Stimulated activated CD4-positive, alpha-beta T cell treated with anti-CD3 and anti-CD28 coated beads, TNF-alpha, amount 100 ng/mL, for 1 hour (primary cell): ENCODE results near the gene FHL3.
"Not testable (repeated sequence)": the region's sequence is repeated elsewhere in the genome, so short reads cannot be mapped to it uniquely, and the experiment has no call there.

ENCODE experiments used
- DNase-seq, 3 donors: peaks; one replicate each; pipeline ENCODE4 v3.0.0-alpha.2; 2020; ENCODE audit warnings: low read depth in 3 of 3, low spot score in 1 of 3

FHL3 gene

GRCh38 chr1:37989361-37989930, 15.9 kb downstream of the FHL3 start:
- no peak for DNase-seq

DNA sequence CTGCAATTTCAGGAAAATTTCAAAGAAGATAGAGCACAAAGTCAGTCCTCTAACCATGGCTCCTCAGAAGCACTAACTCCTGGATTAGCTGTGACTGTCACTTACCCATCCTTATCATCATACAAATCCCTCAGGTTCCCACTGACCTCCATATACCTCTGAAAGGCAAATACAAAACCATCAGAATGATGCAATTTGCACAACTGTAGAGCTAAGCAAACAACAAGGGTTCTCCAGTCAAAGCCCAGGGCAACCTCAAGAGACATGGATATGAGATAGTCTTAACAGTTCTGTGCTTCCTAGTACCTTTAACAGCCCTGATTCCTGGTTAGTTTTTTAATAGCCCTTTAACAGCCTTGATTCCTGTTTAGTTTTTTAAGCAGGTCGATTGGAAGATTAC, 17.6 kb downstream of the FHL3 start:
- DNase-seq, result no peak

DNA sequence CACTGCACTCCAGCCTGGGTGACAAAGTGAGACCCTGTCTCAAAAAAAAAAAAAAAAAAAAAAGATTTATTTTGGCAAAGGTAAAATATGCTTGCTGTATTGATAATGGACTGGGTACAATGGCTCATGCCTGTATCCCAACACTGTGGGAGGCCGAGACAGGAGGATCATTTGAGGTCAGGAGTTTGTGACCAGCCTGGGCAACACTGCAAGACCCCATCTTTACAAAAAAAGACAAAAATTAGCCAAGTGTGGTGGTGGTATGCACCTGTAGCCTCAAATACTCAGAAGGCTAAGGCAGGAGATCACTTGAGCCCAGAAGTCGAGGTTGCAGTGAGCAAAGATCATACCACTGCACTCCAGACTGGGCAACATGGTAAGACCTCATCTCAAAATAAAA, 21.8 kb downstream of the FHL3 start:
- no peak for DNase-seq

DNA sequence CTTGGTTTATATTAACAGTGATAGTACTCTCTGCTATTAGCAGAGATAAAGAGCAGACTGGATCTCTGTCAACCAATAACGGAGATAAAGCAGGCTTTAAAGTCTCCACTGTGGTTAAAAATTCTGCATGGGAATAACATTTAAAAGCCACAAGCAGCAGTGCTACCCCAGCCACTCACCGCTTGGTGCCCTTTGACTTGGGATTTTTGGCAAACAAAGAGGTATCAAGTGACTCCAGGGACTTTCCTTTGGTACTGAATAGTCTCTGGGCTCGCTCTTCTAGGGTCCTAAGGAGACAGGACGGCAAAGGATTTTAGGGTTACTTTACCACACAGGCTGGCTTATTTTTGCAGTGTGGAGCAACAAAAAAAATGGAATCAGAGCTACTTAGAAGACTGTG, 26.8 kb downstream of the FHL3 start:
- DNase-seq, result no peak

GRCh38 chr1:37975083-37975482, 30.2 kb downstream of the FHL3 start:
- not testable (repeated sequence) for DNase-seq

DNA sequence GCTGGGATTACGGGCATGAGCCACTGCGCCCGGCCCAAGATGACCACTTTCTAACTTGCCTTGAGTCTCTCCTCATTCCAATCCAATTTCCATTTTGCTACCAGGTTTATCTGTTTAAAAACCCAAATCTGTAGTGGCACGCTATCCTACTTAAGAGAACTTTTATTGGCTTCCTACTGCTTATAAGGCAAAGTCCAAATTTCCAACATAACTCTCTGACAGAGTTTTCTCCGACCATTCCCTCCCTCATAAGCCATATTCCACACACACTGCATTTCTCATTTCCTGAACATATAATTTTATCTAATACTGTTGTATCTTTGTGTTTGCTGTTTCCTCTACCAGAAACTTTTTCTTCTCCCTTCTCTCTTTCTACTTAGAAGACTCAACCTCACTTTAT, 30.7 kb downstream of the FHL3 start:
- no peak for DNase-seq

DNA sequence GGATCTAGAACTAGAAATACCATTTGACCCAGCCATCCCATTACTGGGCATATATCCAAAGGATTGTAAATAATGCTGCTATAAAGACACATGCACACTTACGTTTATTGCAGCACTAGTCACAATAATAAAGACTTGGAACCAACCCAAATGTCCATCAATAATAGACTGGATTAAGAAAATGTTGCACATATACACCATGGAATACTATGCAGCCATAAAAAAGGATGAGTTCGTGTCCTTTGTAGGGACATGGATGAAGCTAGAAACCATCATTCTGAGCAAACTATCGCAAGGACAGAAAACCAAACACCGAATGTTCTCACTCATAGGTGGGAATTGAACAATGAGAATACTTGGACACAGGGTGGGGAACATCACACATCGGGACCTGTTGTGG, 31.6 kb downstream of the FHL3 start:
- DNase-seq, result not testable (repeated sequence)

- DNase-seq, result no peak
Observed at GRCh38 chr1:37965301-37965700, 40.0 kb downstream of the FHL3 start.

- not testable (repeated sequence) for DNase-seq
Observed at GRCh38 chr1:37964106-37964505, 41.2 kb downstream of the FHL3 start.

DNA sequence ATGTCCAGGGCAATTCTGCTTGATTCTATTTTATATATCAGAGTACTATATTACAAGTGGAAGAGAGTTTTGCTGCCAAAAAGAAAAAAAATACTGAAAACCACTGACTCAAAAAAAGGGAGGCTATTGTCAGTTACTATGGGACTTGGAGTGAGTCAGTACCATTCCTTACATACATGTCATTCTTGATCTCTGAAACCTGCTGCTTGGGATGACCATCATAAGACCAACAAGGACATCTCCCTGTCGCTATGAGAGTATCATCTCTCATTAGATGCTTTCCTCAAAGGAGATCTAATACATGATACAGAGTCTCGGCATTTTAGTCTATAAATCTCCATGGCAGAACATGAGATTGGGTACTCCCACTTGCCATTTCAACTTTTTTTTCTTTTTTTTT, 46.6 kb downstream of the FHL3 start:
- DNase-seq, result no peak

DNA sequence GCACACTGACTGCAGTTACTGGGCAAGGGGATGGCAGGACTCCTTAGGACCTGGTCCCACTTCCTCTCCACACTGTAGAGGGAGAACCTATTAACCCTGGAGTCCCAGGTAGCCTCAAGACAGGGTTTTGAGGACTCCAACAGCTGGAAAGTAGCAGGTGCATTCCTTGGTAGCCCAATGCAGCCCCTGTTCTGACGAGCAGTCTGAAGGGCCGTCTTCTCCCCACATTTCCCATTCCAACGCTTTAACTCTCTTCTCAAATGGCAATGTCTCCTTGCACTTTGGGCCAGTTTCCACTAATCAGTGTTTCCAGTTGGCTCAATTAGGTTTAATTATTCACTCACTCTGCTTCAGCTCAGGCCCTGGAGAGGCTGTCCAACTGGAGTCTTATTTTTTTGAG, 49.6 kb downstream of the FHL3 start:
- DNase-seq, result no peak

DNA sequence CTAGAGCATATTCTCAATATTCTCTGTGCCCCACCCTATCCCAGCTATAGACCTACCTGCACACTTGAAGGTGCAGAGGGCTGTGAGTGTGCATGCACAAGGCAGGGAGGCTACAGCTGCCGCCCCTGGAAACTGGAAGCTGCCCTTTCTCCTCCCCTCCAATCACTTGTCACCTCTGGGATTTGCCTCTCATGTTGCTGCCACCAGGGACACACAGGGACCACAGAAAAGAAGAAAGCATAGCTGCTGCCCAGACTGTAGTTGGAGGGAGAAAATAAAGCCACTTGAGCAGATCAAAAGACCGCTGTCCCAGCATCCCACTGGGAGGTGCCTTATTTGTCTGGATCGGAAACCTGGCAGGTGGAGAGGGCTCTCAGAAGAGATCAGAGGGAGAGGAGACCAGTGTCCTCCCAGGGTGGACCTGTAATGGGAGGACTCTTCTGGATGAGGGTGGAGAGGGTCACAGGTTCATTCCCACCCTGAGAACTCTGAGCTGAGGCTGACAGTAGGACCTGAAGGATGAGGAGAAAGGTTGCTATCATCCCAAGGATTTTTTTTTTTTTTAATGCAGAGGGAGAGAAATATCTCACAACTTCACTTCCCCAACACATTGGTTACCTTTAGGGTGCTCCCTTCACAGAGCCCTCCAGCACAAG, 50.9 kb downstream of the FHL3 start:
- no peak for DNase-seq

DNA sequence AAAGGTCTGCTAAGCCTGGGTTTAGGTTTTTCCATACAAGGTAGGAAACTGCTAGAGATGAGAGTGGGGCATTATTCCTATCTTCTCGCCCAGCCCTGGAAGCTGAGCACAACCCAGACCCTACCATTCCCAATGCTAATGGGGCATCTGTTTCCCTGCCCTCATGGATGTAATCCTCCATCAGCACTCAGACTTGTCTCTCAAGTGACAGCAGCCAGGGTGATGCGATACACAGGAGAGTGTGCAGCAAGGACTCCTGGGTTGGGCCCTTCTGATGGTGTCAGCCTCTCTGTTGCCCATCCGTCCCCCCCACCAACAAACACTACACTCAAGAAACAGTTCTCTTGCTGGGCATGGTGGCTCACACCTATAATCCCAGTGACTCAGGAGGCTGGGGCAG, 52.6 kb downstream of the FHL3 start:
- DNase-seq, result no peak

DNA sequence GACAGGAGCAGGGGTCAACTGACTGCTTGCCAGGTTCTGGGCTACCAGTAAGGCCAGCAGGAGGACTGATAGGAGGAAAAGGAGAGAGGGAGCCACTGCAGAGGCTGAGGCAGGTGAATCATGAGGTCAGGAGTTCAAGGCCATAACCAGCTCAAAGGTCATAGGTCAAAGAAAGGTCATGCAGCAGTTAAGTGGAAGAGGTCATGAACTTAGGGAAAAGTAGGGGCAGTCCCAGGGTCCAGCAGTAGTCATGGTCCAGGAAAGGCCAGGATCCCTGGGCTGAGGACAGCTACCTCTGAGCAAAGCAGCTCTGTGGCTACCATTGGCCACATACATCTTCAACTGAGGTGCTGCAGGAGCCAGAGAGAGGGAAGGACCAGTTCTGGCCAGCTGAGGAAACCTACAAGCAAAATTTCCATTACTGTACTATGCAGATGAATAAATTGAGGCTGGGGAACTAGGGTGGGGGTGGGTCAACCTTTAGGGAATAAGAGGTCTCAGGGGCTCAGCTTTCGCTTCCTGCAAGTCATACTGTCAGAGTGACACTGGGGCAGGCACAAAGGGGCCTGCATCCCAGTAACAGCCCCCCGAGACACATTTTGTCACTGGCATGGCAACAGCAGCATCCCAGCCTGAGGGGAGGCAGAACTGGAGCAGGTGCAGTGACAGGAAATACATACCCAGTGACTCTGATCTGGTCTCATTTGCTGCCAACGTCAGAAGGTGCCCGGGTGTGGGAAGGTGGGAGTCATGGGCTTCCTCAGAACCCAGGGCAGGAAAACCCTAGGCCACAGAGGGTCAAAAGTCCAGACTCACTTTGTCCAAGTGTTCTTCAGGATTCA, 53.3 kb downstream of the FHL3 start:
- no peak for DNase-seq

DNA sequence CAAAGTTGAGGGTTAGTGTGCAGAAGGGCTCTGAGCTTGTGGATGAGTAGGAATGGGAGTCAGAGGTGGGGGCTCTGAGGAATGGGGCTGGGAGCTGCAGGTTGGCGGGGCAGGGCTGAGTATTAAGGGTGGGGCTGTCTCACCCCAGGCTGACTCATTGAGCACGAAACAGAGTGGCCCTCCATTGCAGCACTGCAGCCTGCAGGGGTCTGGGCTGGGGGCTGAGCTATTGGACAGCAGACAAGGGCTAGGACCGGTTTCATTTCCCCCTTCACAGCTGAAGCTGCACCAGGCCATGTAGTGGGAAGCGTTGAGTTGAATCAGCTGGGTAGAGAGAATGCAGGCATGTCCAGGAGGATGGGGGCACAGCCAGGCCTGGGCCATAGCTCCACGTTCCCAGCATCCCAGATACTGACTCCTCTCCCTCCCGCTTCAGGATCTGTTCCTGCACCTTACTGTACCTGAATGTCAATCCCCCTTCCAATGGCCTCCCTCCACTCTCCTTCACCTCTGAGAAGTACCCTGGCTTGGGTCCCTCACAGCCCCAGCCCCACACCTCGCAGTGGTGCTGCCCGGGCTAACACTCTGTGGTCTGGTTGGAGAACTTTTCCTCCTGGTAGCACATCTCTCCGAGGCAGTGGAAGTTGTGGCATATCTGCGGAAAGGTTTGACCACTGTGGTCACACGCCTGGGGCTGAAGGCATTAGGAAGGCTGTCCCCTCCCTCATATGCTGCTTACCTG, 54.1 kb downstream of the FHL3 start:
- no peak for DNase-seq

DNA sequence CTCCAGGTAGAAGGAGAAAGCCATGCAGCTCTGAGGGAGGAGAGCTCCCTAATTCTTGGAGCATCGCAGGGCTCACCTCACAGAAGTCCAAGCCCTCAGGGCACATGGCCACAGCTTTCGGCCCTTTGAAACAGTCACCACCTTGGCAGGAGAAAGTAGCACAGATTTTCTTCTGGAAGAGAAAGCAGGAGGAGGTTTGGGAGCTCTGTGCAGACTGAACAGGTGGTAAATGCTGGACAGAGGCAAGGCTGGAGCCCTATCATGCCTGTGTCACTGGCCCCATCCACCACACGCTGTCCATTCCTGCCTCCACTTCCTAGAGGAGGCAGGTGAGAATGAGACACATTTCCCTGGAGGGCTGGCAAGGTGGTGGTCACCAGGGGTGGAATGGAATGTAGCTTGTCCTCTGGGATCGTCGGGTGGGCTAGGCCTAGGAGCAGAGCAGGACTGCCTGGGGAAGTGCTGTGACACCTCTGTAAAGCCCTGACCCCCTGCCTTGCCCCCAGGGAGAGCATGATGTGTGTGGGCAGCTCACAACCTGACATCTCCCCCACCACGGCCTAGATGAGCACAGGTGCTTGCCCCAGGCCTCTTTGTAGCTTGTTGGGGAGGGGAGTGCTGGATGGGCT, 55.7 kb downstream of the FHL3 start:
- no peak for DNase-seq

DNA sequence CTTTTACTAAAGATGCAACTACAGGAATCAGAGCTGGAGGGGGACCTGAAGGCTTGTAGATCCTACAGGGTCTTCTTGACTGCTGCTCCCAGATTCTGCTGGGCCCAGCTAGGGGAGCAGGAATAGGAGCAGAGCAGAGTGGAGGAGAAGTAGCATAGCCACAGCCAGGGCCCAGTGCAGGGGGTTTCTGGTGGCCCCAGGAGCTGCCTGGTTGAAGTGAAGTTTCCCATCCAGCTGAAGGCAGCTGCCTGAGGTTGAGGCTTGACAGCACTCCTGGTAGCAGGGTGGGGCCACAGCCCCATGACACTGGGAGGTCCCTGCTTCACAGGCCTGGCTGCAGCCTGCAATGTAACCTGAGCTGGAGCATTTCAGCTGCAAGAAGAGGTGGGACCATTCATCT, 56.5 kb downstream of the FHL3 start:
- no peak for DNase-seq

DNA sequence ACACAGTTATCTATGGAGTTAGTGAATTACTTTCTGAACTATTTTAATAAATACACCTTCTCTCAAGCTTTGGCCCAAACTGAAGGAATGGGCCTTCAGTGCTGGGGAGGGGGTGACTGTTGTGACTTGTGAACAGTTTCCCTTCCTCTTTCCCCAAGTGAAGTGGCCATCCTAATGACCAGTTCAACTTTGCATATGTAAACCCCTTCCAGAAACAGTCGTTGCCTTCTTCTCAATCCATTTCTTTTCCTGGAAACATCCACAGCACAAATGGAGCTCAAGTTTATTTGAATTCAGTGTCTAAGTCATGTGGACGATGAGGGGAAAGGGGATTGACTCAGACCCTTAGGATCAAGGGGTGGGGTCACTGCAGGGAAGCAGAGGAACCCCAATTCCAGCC, 57.1 kb downstream of the FHL3 start:
- no peak for DNase-seq

- no peak for DNase-seq
Observed at GRCh38 chr1:37947364-37947763, 58.0 kb downstream of the FHL3 start.
